NB4 (cell line): ENCODE measurements around the gene ADAMTS16.
A peak's percentile ranks its signal among the peaks of the same experiment; 100 is the strongest.
"Not testable (repeated sequence)": the region's sequence is repeated elsewhere in the genome, so short reads cannot be mapped to it uniquely, and the experiment has no call there.

Source experiments
- DNase-seq: peaks from one replicate; pipeline ENCODE4 v3.0.0; 2010; ENCODE audit warnings: low read depth
- H3K4me3 ChIP-seq: one replicate; pipeline ENCODE4 v1.5.1; 2011; ENCODE audit warnings: mild to moderate bottlenecking, low read depth, low read length, moderate library complexity
- CTCF ChIP-seq: IDR thresholded peaks from one replicate; pipeline ENCODE4 v1.5.1; 2012; ENCODE audit warnings: low read depth, low read length
- MAX ChIP-seq: IDR thresholded peaks from 2 replicates; pipeline ENCODE4 v1.6.1; 2011; ENCODE audit warnings: low read depth, low read length
- MYC ChIP-seq: IDR thresholded peaks from 2 replicates; pipeline ENCODE4 v1.6.1; 2011; ENCODE audit warnings: low read depth, low read length
- POLR2A ChIP-seq: IDR thresholded peaks from 2 replicates; pipeline ENCODE4 v1.6.1; 2011; ENCODE audit warnings: mild to moderate bottlenecking; ENCODE audit not compliant: insufficient read length; ENCODE audit errors: extremely low read depth

ADAMTS16 gene

GRCh38 chr5:5128766-5129165, 11.4 kb upstream of the ADAMTS16 start:
- no peak overlapping the region for H3K4me3 ChIP-seq
- no peak for DNase-seq
- TF ChIP-seq MAX = no peak
- no peak for TF ChIP-seq POLR2A
- no peak for TF ChIP-seq MYC
- no peak for TF ChIP-seq CTCF

DNA sequence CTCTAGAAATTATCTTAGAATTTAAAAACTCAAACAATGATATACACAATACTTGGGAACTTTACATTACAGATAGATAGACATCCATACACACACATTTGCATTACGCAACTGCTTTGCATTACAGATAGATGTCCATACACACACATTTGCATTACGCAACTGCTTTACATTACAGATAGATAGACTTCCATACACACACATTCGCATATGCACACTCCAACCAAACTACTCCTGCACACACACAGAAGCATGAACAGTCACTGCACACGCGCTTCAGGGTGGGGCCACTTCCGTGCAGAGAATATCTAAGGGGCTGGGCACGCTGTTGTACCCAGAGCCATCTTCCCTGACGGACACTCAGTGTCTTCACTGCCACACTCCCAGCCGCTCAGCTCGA, 7.9 kb upstream of the ADAMTS16 start:
- no peak overlapping the region for H3K4me3 ChIP-seq
- no peak for TF ChIP-seq POLR2A
- TF ChIP-seq CTCF = no peak
- TF ChIP-seq MAX = no peak
- TF ChIP-seq MYC = no peak
- peak; percentile 34 for DNase-seq

GRCh38 chr5:5132693-5133295, 7.3 kb upstream of the ADAMTS16 start:
- no peak for DNase-seq
- H3K4me3 ChIP-seq = no peak overlapping the region
- TF ChIP-seq CTCF = no peak
- no peak for TF ChIP-seq MAX
- no peak for TF ChIP-seq MYC
- no peak for TF ChIP-seq POLR2A

- TF ChIP-seq MAX (no peak), CTCF (no peak), POLR2A (no peak), MYC (no peak)
- DNase-seq = no peak
- no peak overlapping the region for H3K4me3 ChIP-seq
Measured at GRCh38 chr5:5134107-5134506, 6.0 kb upstream of the ADAMTS16 start.

GRCh38 chr5:5135957-5136676, 4.0 kb upstream of the ADAMTS16 start:
- DNase-seq = no peak
- H3K4me3 ChIP-seq = no peak overlapping the region
- TF ChIP-seq MYC (no peak), MAX (no peak), POLR2A (no peak), CTCF (no peak)

DNA sequence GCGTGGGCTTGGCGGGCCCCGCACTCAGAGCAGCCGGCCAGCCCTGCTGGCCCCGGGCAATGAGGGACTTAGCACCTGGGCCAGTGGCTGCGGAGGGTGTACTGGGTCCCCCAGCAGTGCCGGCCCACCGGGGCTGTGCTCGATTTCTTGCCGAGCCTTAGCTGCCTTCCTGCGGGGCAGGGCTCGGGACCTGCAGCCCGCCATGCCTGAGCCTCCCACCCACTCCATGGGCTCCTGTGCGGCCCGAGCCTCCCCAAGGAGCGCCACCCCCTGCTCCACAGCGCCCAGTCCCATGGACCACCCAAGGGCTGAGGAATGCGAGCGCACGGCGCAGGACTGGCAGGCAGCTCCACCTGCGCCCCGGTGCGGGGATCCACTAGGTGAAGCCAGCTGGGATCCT, 2.3 kb upstream of the ADAMTS16 start:
- not testable (repeated sequence) for DNase-seq, H3K4me3 ChIP-seq
